Measurements from ENCODE around the gene EMC10.
A peak's percentile ranks its signal among the peaks of the same experiment; 100 is the strongest.
"Not testable (repeated sequence)": the region's sequence is repeated elsewhere in the genome, so short reads cannot be mapped to it uniquely, and the experiment has no call there.

The EMC10 gene

DNA sequence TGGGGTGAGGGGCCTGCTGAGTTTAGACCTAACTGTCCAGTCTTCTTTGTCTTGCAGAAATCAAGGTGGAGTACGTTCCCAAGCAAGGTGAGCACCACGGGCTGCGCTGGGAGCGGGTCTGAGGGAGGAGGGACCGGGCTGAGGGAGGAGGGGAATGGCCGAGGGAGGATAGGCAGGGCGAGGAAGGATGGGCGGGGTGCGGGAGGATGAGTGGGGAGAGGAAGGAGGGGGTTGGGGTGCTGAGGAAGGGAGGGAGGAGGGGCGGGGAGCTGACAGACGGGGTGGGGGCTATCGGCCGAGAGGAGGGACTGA is 25.1 kb upstream of the EMC10 start:
- DNase-seq (ENCODE audit: low read depth in 2 of 2), result no peak

DNA sequence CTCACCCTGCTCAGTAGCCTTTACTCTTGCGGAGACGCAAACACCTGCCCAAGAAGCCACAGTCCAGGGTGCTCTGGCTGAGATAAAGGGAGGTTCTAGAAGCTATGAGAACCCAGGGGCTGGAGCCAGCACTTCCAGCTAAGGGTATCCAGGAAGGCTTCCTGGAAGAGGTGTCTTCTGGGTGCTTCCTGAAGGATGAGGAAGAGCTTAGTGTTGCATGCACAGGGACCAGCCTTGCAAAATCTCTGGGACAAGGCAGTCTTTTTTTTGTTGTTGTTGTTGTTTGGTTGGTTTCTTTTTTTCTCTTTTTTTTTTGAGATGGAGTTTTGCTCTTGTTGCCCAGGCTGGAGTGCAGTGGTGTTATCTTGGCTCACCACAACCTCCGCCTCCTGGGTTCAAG is 23.1 kb upstream of the EMC10 start:
- no peak for DNase-seq (ENCODE audit: low read depth in 2 of 2)

DNA sequence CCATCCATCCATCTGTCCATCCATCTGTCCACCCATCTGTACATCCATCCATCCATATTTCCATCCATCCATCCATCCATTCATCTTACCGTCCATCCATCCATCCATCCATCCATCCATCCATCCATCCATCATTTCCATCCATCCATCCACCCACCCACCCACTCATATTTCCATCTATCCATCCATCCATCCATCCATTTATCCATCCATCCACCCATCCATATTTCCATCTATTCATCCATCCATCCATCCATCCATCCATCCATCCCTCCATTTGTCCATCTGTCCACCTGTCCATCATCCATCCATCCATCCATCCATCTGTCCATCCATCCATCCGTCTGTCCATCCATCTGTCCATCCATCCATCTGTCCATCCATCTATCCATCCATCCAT is 20.3 kb upstream of the EMC10 start:
- DNase-seq (ENCODE audit: low read depth in 2 of 2), result no peak

GRCh38 chr19:50457300-50457699 is 19.0 kb upstream of the EMC10 start:
- DNase-seq (ENCODE audit: low read depth in 2 of 2), result no peak

DNA sequence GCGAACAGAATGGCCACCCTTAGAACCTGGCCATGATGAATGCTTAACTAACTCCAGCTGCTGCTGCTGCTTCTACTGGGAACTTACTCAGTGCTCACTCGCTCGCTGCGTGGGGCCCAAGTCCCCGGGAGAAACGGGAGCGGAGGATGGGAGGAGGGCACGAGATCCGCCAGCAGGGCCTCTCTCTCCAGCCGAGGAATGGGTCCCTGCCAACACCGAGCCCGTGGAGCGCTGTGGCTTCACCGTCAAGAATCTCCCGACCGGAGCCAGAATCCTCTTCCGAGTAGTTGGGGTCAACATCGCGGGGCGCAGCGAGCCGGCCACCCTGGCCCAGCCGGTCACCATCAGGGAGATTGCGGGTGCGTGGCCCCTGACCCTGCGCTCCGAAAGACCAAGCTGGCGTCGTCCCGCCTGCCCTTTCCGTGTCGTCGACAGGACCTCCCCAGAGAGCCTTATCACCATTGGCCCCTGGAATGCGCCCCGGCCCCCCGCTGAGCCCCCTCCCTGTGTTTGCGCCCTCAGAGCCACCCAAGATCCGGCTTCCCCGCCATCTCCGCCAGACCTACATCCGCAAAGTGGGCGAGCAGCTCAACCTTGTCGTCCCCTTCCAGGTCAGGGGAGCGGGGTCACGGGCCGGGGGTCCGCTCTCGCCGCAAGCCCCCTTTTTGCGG is 17.8 kb upstream of the EMC10 start:
- DNase-seq (ENCODE audit: low read depth in 2 of 2), result no peak

DNA sequence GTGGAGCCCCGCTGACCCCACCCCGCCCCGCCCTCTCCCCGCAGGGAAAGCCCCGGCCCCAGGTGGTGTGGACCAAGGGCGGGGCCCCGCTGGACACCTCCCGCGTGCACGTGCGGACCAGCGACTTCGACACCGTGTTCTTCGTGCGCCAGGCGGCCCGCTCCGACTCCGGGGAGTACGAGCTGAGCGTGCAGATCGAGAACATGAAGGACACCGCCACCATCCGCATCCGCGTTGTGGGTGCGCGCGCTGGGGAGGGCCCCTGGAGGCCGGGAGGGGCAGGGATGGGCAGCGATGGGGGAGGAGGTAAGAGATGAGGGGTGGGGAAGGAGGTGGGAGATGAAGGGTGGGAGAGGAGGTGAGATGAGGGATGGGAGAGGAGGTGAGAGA is 17.2 kb upstream of the EMC10 start:
- DNase-seq (ENCODE audit: low read depth in 2 of 2), result no peak

DNA sequence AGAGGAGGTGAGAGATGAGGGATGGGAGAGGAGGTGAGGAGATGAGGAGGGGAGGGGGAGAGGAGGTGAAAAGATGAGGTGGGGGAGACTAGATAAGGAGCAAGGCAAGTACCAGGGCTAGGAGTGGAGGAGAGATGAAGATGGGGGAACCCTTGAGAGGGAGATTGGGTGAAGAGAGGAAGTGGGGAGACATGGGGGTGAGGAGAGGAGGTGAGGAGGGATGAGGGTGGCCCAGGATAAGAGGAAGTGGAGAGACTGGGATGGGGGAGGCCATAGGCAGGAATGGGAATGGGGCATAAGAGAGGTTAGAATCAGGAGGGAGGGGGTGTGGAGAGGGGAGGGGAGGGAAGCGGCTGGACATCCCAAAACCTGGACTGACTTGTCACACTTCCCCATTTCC is 16.7 kb upstream of the EMC10 start:
- DNase-seq (ENCODE audit: low read depth in 2 of 2), result no peak

- DNase-seq (ENCODE audit: low read depth in 2 of 2), result no peak
Observed at GRCh38 chr19:50460161-50460765, 16.0 kb upstream of the EMC10 start.

DNA sequence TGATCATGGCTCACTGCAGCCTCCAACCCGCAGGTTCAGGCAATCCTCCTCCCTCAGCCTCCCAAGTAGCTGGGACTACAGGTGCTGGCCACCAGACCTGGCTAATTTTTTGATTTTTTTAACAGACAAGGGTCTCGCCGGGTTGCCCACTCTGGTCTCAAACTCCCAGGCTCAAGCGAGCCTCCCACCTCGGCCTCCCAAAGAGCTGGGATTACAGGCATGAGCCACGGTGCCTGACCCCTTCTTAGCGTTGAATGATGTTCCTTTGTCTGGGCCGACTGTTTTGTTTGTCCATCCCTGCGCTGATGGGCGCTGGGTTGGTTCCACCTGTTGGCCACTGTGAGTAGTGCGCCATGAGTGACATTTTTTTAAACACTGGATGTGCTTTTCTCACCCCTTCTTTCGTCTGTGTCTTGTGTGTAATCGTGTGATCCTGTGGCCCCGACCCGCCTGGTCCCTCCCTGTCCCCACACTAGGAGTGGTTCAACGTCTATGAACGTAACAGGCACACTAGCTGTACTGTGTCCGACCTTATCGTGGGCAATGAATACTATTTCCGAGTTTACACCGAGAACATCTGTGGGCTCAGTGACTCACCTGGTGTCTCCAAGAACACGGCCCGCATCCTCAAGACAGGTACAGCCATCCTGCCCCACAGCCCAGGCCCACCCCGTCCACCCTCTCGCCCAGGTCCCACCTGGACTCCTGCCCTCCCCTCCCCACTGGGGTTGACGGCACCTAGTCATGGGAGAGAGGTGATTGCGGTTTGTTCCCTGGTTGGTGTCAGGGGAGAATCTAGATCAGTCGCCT is 15.0 kb upstream of the EMC10 start:
- peak; percentile 22 to 29 for DNase-seq (ENCODE audit: low read depth in 2 of 2)

DNA sequence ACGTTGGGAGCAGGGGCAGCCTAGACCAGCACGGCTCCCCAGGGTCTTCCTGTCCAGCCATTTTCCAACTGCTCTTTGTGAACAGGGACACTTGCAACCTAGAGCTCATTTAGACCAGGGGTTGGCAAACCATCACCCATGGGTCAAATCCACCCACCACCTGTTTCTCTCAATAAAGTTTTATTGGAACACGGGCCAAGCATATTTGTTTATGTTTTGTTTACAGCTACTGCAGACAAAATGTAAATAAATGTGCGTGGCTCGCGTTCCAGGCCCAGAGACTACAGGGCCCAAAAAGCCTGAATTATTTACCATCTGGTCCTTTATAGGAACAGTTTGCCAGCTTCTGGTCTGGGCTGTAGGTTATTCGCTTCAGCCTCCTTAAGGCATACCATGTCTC is 13.3 kb upstream of the EMC10 start:
- DNase-seq (ENCODE audit: low read depth in 2 of 2), result no peak

GRCh38 chr19:50464348-50464747 is 12.0 kb upstream of the EMC10 start:
- no peak for DNase-seq (ENCODE audit: low read depth in 2 of 2)

DNA sequence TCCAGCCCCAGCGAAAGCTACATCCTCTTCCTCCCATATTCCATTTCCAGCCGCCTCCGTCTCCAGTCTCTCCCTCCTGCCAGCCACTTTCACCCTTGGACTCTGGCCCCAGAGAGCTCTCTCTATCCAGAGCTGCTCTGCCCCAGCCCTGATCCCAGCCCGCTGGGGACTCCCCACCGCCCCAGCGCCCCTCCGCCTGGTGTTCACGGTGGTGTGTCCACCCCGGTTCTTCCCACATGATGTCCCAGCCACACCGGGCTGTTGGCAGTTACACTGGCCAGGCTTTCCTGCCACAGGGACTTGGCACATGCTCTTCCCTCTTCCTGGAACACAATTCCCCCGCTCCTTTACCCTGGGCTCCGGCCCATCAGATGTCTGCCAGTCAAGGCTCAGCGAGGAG is 11.3 kb upstream of the EMC10 start:
- no peak for DNase-seq (ENCODE audit: low read depth in 2 of 2)

- DNase-seq (ENCODE audit: low read depth in 2 of 2), result no peak
Observed at GRCh38 chr19:50465986-50466705, 10.2 kb upstream of the EMC10 start.

- DNase-seq (ENCODE audit: low read depth in 2 of 2), result no peak
Observed at GRCh38 chr19:50466706-50467039, 9.6 kb upstream of the EMC10 start.

- DNase-seq (ENCODE audit: low read depth in 2 of 2), result no peak
Observed at GRCh38 chr19:50467566-50467965, 8.7 kb upstream of the EMC10 start.

GRCh38 chr19:50468818-50469217 is 7.5 kb upstream of the EMC10 start:
- DNase-seq (ENCODE audit: low read depth in 2 of 2), result no peak

GRCh38 chr19:50473336-50473735 is 3.0 kb upstream of the EMC10 start:
- DNase-seq (ENCODE audit: low read depth in 2 of 2), result not testable (repeated sequence)

- no peak for DNase-seq (ENCODE audit: low read depth in 2 of 2)
Observed at GRCh38 chr19:50475101-50475568, 1.2 kb upstream of the EMC10 start.

DNA sequence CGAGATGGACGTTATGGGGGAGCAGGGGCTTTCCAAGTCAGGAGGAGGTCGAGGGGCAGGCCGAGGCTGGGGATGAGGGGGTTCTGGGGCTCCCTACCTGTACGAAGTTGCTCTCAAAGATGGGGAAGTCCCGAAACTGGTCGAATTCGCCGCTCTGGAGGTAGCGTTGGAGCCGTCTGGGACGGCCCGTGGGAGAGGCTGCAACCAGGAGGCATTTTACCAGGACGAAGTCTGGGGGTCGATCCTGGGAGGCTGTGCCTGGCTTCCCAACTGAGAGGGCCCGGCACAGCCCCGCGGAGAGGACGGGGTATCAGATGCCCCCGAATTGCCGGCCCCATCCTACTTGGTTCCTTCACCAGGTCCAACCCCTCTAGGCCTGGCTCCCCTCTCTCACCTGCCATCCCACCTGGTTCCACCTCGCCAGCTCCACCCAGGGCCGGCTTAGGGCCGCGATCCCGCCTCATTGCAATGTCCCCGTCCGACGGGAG is 527 bp upstream of the EMC10 start:
- DNase-seq (ENCODE audit: low read depth in 2 of 2), result no peak

- no peak for DNase-seq (ENCODE audit: low read depth in 2 of 2)
Observed at GRCh38 chr19:50476907-50477238, 566 bp downstream of the EMC10 start.

- no peak for DNase-seq (ENCODE audit: low read depth in 2 of 2)
Observed at GRCh38 chr19:50477751-50478515, 1.6 kb downstream of the EMC10 start.
